A549 treated with AZD9567 at 1 μM for 4 hours (cell line): Measurements from ENCODE around the gene LYPD3. TPM values are rescaled to one million over a fixed set of nuclear protein-coding genes. Genes with fewer than 3 reads are reported as not detected.

Experiments
- total RNA-seq: library from RNA; stranded (reverse); fragments of 200-300 nt; extraction: Qiagen RNA extraction; gene quantifications from 5 replicates; pipeline ENCODE4 v1.2.3, GENCODE V29; 2022; ENCODE audit not compliant: insufficient read depth

LYPD3 gene
- total RNA-seq: 0.19 to 0.68 TPM (median 0.42 TPM) in 4 of 5 replicates, not detected in the other

GRCh38 chr19:43465468-43466120 is at the start of gene LYPD3:
Gene LYPD3, minus strand, starts transcription at chr19:43465608. Its CDS starts 37 bp downstream, at chr19:43465571.

GRCh38 chr19:43504426-43505185 is 39.2 kb upstream of the LYPD3 start, which contains the start of gene PHLDB3:
Gene PHLDB3, minus strand, starts transcription at chr19:43504746. Its CDS starts 628 bp downstream, at chr19:43504118.

DNA sequence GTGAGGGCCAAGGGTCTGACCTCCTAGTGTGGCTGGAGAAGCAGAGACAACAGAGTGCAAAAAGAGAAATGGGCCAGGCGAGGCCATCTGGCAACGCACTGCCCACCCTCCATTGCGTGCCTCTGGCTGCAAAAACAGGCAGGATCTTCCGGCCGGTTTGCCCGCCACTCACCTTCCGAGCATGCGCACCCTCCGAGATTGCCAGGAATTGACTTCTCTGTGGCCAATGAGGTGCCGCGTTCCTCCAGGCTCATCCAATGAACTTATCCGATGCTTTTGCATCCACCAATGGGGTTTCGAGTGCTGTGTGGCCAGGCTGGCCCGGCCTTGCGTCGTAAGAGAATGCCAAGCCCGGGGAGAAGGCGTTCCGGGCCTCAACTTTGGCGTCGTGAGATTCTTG is 50.9 kb downstream of the LYPD3 start, which contains the start of gene TEX101:
TSS of gene TEX101 (plus strand) at position 337 of the 400 bp plus-strand sequence. CDS start 1,030 bp downstream, outside the sequence.

Other genes starting within 250 kb of the LYPD3 start
- gene PSG9, start 196.1 kb downstream of the LYPD3 start, total RNA-seq: 0.09 to 0.13 TPM (median 0.10 TPM) in 3 of 5 replicates, not detected in the others
- gene CD177, start 111.9 kb downstream of the LYPD3 start, total RNA-seq: 0.07 to 0.09 TPM (median 0.08 TPM) in 4 of 5 replicates, not detected in the other
- gene TEX101, start 50.7 kb downstream of the LYPD3 start, total RNA-seq: not detected in 5 replicates
- gene PHLDB3, start 39.1 kb upstream of the LYPD3 start, total RNA-seq: 3.2 to 10.2 TPM (median 9.0 TPM) in 5 replicates
- 31.4 to 53.1 TPM (median 51.8 TPM) in 5 replicates for gene ETHE1, start 61.6 kb upstream of the LYPD3 start, total RNA-seq
- gene ZNF575, start 67.6 kb upstream of the LYPD3 start, total RNA-seq: 1.8 to 2.4 TPM (median 2.1 TPM) in 4 of 5 replicates, not detected in the other
- gene XRCC1, start 109.9 kb upstream of the LYPD3 start, total RNA-seq: 22.7 to 29.4 TPM (median 27.4 TPM) in 5 replicates
- gene PINLYP, start 110.2 kb upstream of the LYPD3 start, total RNA-seq: 0.22 to 0.52 TPM (median 0.27 TPM) in 4 of 5 replicates, not detected in the other
- gene IRGQ, start 130.5 kb upstream of the LYPD3 start, total RNA-seq: 4.6 to 10.5 TPM (median 5.9 TPM) in 5 replicates
- 20.0 to 21.3 TPM (median 20.5 TPM) in 5 replicates for gene ZNF576, start 131.0 kb upstream of the LYPD3 start, total RNA-seq
- 0.52 to 0.80 TPM (median 0.67 TPM) in 4 of 5 replicates, not detected in the other for gene SRRM5, start 146.5 kb upstream of the LYPD3 start, total RNA-seq
- 40.1 to 61.6 TPM (median 59.4 TPM) in 5 replicates for gene ZNF428, start 154.0 kb upstream of the LYPD3 start, total RNA-seq
- 5.5 to 10.0 TPM (median 9.6 TPM) in 5 replicates for gene CADM4, start 174.2 kb upstream of the LYPD3 start, total RNA-seq
- gene PLAUR, start 204.6 kb upstream of the LYPD3 start, total RNA-seq: 62.1 to 69.9 TPM (median 69.1 TPM) in 5 replicates